Measurements from ENCODE around the gene HOXC9.

GRCh38 chr12:53968214-53969127 is 31.5 kb upstream of the HOXC9 start:
- TF ChIP-seq EZH2 (IDR thresholded peaks at IDR 0.05; ENCODE audit: borderline replicate concordance, low read length), result no peak
- TF ChIP-seq, protein P1, sequence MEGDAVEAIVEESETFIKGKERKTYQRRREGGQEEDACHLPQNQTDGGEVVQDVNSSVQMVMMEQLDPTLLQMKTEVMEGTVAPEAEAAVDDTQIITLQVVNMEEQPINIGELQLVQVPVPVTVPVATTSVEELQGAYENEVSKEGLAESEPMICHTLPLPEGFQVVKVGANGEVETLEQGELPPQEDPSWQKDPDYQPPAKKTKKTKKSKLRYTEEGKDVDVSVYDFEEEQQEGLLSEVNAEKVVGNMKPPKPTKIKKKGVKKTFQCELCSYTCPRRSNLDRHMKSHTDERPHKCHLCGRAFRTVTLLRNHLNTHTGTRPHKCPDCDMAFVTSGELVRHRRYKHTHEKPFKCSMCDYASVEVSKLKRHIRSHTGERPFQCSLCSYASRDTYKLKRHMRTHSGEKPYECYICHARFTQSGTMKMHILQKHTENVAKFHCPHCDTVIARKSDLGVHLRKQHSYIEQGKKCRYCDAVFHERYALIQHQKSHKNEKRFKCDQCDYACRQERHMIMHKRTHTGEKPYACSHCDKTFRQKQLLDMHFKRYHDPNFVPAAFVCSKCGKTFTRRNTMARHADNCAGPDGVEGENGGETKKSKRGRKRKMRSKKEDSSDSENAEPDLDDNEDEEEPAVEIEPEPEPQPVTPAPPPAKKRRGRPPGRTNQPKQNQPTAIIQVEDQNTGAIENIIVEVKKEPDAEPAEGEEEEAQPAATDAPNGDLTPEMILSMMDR (IDR thresholded peaks at IDR 0.05; ENCODE audit: low read length), result no peak

All from OCI-LY1 (cell line).